Fibroblast of skin of scalp (primary cell): ENCODE measurements around the gene PTRH1. TPM values are rescaled to one million over a fixed set of nuclear protein-coding genes. Genes with fewer than 3 reads are reported as not detected.
"Not testable (repeated sequence)": the region's sequence is repeated elsewhere in the genome, so short reads cannot be mapped to it uniquely, and the experiment has no call there.

Source experiments
- DNase-seq: peaks from one replicate; pipeline ENCODE4 v3.0.0-alpha.2; 2013
- polyA plus RNA-seq, 2 experiments: library from polyadenylated mRNA; unstranded; fragments of 120-200 nt; gene quantifications; one replicate each; pipeline ENCODE4 v1.2.1, GENCODE V29; 2013; ENCODE audit not compliant: insufficient read length in 2 of 2

Gene PTRH1, protein sequence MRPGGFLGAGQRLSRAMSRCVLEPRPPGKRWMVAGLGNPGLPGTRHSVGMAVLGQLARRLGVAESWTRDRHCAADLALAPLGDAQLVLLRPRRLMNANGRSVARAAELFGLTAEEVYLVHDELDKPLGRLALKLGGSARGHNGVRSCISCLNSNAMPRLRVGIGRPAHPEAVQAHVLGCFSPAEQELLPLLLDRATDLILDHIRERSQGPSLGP
- 12.9 TPM for polyA plus RNA-seq (2013, experiment 1 of 2; ENCODE audit: insufficient read length)
- polyA plus RNA-seq (2013, experiment 2 of 2; ENCODE audit: insufficient read length): 15.3 TPM

DNA sequence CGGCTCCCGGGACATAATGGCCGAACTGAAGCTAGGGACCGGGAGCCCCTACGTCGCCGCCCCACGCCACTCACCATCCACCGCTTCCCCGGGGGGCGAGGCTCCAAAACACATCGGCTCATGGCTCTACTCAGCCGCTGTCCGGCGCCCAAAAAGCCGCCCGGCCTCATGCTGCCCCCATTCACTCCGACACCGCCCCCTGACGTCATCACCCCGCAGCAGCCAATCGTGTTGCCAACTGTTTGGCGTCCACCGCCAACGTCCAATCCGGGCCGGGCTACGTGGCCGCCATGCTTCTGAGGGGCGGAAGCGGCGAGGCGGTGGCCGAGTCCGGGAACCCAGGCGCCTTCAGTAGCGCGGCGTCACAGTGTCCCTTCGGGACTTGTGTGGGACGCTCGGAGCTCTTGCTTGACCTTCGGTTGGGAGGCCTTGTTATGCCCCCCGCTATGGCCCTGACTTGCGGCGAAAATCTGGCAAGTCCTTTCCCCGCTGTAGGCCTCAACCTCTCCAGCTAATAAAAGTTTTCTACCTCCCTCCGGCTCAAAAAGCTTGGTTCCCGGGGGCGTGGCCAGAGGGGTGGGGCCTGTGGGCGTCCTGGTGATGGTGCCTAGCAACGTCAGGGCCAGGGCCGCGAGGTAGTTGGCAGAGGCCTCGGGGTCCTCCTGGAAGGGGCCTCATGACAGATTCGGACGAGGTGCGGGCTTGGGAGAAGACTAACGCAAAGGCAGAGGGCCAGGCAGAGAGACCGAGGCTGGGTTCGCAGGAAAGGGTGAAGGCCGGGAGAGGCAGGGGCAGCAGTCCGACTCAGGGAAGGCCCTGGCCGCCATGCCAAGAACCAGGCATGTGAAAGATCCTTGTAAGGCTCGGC lies at the start of gene PTRH1, which contains the start of gene TTC16:
Gene PTRH1 (minus strand): TSS at position 194 of the 868 bp plus-strand sequence. CDS start 24 bp downstream, at position 170.
Gene TTC16 (plus strand): TSS at position 610 of the 868 bp plus-strand sequence. CDS start 67 bp downstream, at position 677.
- peak; percentile 96 for DNase-seq

DNA sequence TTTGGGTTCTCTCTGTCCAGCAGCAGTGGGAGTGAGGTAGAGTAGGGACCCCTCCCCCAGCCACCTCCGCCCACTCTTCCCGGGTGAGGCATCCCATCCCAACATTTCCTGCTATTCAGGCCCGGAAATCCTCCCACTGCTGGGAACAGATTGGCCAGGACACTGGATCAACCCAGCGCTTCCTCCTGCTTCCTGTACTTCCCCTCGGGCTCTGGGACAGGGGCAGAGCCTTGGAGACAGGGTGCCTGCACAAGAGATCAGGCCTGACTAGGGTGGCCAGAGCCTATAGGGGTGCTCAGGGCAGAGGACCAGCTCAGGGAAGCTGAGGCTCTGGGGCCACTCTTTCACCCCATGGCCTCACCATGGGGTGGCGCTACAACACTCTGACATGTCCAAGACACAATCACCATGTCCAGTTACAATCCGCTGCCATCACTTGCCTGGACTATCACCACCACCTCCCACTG lies 48.5 kb upstream of the PTRH1 start:
- DNase-seq: no peak

DNA sequence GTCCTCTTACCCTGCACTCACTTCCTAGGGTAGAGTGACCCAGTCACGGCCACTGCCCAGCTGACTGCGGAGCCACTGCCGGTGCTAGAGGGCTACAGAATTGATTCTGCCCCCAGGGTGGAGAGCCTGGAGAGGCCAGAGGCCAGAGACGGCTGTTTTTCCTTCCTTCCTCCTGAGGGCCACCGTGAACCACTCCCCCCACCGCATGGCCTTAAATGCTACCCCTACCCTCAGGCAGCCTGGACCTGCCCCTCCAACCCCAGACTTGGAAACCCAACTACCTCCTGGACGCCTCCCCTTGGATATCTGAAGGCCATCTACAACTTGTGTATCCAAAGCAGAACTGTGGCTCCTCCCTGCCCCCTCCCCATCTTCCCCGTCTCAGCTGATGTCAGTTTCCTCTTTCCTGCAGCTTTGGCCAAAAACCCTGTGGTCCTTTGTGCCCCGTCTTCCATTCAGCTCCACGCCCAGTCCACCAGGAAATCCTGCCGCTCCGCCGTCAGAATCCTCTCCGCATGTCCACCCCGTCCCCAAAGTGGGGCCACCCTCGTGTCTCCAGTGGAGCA lies 46.7 kb upstream of the PTRH1 start:
- no peak for DNase-seq

DNA sequence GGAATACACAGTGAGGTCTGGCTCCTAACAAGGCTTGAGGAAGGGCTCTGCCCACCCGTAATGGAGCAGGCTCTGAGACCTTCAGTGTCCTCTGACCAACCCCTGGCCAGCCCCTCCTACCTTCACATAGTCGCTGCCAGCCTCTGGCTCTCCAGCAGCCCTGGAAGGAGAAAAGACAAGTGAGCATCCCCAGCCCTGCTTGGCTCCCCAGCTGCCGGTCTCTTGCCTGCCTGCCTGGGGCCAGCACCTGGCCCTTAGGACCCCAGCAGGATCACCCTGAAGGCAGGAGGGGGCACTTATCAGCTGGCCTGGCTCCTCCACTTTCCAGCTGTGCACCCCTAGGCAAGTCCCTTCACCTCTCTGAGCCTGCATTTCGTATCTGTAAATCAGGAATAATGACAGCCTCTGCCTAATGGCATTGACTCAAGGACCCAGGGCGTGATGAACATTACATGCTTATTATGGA lies 46.1 kb upstream of the PTRH1 start:
- no peak for DNase-seq

DNA sequence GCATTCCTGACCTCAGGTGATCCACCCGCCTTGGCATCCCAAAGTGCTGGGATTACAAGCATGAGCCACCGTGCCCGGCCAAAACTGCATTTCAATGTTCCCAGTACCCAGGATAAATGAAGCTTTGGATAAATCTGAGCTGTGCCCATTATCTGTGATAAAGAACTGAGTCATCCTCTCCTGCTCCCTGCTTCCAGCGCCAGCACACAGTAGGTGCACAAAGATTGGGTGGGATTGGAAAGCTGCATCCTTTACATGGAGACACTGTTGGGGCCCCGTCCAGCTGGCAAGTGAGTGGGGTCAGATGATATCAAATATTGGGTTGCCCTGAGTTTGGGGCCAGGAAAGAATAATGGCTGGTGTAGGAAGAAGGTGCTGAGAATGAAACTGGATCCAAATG lies 45.6 kb upstream of the PTRH1 start:
- DNase-seq: no peak

DNA sequence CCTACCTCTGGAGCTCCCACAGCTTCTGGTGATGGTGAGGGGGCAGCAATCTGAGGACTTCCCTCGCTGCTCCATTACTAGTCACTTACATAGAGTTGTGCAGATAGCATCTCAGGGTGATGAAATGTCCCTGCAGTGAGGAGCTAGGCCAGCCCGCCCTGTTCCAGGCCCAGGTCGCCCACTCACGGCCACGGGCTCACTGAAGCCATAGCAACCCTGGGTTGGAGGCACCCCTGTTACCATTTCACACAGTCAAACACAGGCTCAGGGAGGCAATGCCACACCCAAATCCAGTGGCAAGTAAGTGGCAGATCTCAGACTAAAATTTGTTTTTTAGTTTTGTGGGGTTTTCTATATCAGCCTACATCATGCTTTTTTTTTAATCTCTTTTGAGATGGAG lies 43.4 kb upstream of the PTRH1 start:
- DNase-seq: no peak

DNA sequence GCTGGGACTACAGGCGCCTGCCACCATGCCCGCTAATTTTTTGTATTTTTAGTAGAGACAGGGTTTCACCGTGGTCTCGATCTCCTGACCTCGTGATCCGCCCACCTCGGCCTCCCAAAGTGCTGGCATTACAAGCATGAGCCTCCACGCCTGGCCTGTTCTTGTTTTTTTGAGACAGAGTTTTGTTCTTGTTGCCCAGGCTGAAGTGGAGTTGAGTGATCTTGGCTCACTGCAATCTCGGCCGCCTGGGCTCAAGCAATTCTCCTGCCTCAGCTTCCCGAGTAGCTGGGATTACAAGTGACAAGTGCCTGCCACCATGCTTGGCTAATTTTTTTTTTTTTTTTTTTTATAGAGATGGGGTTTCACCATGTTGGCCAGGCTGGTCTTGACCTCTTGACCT lies 41.3 kb upstream of the PTRH1 start:
- not testable (repeated sequence) for DNase-seq

DNA sequence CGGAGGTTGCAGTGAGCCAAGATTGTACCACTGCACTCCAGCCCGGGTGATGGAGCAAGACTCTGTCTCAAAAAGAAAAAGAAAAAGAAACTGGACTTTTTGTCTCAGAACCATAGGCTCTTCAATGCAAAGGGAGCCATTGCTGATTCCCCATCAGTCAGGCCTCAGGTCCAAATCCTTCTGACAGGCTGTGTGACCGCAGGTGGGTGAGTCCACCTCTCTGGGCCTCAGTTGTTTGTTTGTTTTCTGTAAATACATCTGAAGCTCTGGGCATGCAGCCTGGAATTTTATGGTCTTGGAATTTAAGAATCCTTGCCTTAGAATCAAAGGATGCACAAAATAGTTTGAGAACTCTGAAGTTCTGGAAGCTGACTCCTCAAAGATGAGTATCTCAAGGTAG lies 40.8 kb upstream of the PTRH1 start:
- no peak for DNase-seq

DNA sequence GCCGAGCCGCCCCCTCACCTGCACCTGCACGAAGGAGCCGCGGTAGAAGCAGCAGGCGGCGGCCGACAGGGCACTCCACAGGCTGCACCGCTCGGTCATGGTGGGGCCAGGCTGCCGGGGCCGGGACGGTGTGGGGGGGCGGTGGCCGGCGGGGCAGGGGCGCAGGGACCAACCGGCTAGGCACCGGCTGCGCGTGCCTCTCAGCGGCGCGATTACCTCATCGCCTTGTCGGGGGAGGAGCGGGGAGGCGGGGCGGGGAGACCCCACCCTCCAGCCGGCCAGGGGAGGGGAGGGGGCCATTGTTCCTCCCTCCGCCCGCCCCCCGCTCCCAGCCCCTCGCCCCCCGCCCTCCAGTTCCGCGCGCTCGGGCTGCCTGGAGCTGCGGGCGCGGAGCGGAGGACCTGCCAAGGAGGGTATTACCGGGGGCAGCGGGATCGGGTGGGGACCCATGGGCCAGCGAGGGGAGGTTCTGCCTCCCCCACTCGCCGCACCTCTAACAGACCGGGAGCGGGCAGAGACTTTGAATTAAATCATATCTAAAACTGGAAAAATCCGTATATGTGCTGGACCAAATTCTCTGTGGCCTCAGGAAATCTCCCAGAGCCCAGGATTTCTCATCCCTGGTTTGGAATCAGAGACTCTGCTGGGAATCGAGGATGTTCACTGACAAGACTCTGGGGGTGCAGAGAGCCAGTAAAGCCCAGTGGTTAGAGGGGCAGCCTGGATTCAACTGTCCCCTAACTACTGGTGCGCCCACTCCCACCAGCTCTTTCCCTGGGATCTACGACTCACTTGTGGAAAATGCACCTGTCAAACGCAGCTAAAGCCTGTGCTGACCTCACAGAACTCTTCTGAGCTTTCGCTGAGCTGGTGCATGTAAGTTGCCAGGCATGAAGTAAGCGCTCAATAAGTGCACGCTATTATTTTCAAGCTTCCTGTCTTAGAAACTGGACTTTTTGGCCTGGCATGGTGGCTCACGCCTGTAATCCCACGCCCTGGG lies 39.9 kb upstream of the PTRH1 start:
- no peak for DNase-seq

DNA sequence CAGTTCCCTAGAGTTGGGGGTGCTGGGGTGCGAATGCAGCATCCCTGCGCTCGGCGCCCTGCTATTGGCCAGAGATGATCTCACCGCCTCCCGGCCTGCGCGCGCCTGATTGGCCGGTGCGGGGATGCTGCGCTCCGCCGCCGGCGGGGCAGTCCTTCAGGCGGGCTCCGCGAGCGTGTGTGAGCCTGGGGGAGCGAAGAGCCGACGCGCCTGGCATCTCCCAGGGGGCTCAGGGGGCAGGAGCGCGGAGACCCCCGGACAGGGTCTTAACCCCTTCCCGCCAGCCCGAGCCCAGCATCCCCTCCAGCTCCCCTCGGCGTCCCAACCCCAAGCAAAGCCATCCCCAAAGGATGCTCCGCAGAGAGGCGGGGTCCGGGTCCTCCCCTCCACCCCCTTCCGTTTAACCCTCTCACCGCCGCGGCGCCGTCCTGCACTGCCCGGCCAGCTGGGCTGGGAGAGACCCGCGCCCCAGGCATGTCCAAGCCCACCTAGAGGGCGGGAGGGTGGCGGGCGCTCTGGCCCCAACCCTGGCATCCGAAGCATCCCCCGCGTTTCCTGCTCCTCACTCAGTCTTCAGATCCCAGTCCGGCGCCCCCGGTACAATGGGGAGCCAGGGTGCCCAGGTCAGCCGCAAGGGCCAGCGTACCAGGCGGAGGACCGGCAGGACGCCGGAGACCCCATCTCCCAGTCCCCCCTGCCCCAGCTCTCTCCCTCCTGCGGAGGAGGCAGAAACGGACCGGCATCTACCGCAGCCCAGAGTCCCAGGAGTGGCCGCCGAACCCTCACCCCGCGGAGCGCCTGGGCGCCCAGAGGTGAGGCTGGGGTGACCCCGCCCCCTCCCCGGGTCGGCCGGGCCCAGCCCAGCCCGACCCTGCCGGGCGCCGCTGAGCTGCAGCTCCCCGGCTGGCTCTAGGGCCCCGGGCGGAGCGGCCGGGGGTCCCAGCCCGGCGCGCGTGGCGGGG lies 38.9 kb upstream of the PTRH1 start:
- DNase-seq: no peak

DNA sequence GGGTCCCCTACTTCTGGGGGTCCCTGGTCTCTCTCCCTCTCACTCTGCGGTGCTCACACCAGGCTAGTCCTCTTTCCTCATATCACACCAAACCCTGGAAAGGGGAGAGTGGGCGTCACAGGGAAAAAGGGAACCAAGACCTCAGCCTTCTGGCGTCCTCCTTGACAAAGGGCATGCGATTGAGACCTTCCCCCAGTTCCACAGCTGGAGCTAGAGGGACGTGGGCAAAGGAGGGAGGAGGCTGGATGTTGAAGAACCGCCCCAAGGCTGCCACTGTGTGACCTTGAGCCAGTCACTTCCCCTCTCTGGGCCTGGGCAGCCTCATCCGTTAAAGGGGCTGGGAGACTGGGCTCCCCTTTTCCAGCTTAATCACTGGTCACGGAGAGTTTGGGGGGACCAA lies 38.2 kb upstream of the PTRH1 start:
- no peak for DNase-seq

DNA sequence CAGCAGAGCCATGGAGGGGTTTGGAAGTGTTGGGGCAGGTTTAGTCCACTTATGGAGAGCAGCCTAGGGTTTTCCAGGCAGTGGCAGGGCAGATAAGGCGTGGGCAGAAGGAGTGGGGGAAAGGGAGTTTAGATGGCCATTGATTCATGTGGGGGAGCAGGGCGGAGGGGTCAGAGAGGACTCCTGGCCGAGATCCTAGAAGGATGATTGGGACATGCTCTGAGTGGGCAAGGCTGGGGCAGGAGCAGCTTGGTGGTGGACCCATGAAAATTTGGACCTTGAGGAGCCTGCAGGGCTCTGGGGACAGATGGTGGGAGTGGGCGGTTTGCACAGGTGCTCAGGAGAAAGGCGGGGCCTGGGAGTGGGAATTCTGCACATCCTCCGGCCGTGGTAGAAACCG lies 37.7 kb upstream of the PTRH1 start:
- DNase-seq: no peak

DNA sequence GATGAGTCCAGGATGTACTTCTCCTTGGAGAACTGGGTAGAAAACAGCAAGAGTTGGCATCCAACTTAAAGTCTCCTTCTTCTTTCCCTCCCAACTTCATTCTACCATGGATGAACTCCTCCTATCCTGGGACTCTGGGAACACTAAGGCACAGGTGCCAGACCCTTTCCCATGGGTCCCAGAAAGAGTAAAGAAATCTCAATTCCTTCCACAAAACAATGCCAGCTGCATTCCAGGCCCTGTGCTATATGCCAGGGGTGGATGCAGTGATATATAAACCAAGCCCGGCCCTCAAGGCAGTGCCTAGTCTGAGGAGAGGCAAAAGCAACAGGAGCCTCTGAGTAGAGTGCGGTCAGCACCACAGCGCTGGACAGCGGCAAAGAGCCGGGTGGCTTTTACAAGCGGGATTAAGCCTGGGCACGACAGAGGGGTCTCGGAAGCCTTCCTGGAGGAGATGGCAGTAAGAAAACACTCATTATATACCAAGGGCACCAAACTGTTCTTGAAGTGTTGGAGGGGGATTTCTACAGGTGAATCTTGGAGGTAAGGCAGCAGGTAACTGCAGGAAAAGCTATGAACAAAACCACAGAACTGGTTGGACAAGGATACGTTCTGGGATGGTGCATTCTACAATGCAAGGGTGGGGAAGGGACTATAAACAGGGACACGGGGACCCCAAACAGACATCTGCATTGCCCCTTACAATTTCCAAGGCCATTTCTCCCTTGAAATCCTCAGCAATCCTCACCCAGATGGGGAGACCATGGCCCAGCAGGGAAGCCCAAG lies 36.0 kb upstream of the PTRH1 start:
- DNase-seq: peak; percentile 20

DNA sequence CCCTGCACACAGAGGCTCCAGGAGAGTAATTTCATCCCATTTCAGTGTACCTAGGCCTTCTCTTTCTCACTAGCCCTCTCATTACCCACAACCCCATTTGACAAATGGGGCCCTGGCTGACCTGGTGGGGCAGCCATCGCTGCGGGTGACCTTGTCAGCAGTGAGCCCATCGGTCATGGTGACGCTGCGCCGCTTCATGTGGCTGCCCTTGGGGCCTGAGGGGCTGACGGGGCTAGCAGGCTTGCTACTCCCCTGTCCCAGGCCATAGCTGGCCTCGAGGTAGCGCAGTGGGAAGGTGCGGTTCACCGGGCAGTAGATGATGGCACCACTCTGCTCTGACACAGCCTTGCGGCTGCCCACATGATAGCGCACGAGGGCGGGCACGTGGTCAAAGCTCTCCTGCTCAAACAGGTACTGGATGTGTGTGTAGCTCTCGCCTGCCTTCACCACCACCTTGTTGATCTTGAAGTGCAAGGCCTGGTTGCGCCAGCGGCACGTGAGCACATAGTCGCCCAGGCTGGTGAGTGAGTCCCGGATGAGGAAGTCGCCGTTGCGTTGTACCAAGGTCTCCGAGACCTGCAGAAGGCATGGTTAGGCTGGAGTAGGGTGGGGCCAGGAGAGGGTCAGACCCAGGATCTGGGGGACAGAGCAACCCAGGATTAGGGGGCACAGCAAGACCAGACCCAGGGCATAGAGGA lies 33.8 kb upstream of the PTRH1 start:
- DNase-seq: no peak

DNA sequence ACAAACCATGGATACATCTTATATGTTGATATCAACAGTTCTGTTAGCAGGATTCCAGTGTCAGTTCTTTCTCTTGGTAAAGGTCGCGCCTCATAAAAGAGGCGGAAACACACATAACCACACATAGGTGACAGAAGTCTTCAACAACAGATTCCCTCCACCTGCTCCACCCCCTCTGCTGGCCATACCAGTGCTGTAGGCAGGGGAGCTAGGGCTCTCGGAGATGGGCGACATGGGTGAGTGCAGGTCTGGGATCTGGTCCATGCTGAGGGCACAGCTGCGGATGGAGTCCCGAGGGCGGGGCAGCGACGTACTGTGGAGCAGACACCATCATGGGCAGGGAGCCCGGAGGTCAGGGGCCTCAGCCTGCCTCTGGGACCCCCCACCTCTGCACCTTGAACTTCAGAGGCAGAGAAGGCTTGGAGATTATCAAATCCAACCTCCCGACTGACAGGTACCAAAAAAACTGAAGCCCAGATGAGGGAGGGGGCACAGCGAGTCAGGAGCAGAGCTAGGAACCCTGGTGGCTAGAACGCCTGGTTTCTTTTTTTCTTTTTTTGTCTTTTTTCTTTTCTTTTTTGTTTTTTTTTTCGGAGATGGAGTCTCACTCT lies 31.6 kb upstream of the PTRH1 start:
- no peak for DNase-seq

DNA sequence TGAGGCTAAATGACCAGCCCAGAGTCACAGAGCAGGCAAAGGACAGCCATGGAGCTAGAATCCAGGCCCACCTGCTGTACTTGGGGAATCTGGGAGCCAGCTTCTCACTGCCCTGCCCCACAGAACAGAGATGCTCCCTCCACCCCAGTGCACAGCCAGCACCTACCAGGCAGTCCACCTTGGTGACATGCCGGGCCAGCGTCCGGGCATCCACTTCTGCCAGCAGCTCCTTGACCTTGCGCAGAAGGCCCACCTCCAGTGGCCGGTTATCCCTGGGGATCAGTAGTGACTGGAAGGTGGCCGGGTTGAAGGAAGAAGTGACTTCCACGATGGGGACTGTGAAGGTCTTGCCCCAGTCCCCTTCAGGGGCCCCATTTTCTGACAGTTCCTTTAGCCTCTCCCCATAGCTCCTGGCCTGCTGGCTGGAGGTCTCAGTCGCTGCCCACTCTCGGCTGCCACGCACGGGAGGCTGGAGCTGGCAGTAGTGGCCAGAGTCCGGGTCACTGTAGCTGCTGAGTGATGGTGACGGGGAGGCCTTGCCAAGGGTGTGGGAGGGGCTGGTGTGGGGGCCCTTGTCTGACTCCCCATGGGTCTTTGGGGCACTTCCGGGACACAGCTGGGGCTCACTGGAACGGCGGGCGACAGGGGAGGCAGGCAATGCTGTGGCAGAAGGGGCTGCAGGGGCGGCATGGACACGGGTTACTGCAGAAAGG lies 29.1 kb upstream of the PTRH1 start:
- no peak for DNase-seq

DNA sequence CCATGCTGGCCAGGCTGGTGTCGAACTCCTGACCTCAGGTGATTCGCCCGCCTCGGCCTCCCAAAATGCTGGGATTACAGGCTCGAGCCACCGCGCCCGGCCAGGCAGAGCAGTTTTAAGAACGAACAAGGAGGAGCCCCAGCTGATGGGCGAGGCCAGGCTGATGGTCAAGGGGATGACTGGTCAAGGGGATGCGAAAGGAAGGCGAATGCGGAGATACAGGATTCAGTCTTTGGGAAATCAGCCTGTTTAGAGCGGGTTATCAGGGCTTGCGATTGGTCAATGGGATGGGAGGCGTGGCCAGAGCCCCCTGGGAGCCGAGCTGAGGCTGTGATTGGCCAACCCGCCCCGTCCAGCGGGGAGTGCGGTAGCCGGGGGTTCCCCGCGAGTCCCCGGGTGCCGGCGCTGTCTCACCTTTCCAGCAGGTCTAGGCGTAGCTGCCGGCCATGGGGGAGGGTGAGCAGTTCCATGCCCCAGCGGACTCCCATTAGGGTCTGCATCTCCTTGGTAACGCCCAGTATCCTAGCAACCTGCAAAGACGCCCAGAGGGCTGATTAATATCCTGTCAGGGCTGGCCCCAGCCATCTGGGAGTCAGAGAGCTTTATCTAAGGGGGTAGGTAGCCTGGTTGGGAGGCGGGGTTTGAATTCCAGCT lies 27.1 kb upstream of the PTRH1 start:
- peak; percentile 70 for DNase-seq
